ENCODE measurements around the gene SLC2A2.

DNA sequence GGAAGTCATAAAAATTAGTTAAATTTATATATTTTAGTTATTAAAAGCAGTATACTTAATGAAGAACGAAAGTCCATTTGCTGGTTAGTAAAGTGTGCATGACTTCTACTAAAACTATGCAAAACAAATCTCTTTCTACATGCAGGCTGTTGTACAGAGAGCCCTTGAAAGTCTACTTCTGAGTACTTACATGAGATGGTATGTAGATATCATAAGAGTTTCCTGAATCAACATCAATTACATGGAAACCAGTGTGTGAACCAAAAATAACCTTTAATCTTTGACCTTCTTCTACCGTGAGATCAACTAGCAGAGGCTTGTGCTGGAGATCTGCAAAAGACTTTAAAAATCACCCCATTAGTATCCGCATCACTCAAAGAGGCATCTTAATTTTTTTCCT, 42.1 kb upstream of the SLC2A2 start:
- TF ChIP-seq, protein P1, sequence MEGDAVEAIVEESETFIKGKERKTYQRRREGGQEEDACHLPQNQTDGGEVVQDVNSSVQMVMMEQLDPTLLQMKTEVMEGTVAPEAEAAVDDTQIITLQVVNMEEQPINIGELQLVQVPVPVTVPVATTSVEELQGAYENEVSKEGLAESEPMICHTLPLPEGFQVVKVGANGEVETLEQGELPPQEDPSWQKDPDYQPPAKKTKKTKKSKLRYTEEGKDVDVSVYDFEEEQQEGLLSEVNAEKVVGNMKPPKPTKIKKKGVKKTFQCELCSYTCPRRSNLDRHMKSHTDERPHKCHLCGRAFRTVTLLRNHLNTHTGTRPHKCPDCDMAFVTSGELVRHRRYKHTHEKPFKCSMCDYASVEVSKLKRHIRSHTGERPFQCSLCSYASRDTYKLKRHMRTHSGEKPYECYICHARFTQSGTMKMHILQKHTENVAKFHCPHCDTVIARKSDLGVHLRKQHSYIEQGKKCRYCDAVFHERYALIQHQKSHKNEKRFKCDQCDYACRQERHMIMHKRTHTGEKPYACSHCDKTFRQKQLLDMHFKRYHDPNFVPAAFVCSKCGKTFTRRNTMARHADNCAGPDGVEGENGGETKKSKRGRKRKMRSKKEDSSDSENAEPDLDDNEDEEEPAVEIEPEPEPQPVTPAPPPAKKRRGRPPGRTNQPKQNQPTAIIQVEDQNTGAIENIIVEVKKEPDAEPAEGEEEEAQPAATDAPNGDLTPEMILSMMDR (IDR thresholded peaks at IDR 0.05): no peak
- no peak for TF ChIP-seq ZBTB21 (CRISPR knock-in tag; IDR thresholded peaks at IDR 0.05; ENCODE audit: borderline replicate concordance)
- TF ChIP-seq, protein P2, sequence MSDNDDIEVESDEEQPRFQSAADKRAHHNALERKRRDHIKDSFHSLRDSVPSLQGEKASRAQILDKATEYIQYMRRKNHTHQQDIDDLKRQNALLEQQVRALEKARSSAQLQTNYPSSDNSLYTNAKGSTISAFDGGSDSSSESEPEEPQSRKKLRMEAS (CRISPR knock-in tag; IDR thresholded peaks at IDR 0.05): no peak
- TF ChIP-seq ESRRA (CRISPR knock-in tag; IDR thresholded peaks at IDR 0.05; ENCODE audit: borderline replicate concordance): no peak
- no peak for TF ChIP-seq ETV6 (CRISPR knock-in tag; IDR thresholded peaks at IDR 0.05)
- TF ChIP-seq, protein P3, sequence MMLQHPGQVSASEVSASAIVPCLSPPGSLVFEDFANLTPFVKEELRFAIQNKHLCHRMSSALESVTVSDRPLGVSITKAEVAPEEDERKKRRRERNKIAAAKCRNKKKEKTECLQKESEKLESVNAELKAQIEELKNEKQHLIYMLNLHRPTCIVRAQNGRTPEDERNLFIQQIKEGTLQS (CRISPR knock-in tag; conservative IDR thresholded peaks at IDR 0.05): no peak
